K562 (cell line): ENCODE results near the gene CLIC5. TPM values are rescaled to one million over a fixed set of nuclear protein-coding genes. Genes with fewer than 3 reads are reported as not detected.

ENCODE experiments used
- ATAC-seq: fragments of 200-7000 bp; cut with Tn5 transposase; 3 replicates; pipeline ENCODE4 v1.9.1; 2020; ENCODE audit warnings: moderate library complexity
- BruUV-seq: library from RNA; stranded (reverse); fragments of 400-500 nt; replicated peaks from 2 replicates; lab custom pipeline; 2021; lab: Mats Ljungman, UMichigan
- CTCF ChIA-PET: fragments of 300-600 bp; formaldehyde crosslinking; extraction: SDS; loops from one replicate; lab custom pipeline; 2021; ENCODE audit warnings: low intra/inter-chr PET ratio; lab: Yijun Ruan, JAX
- POLR2A ChIA-PET: fragments of 300-600, 350-650 bp; sonication (Branson Sonifier 250); formaldehyde crosslinking; extraction: SDS; loops from one replicate; lab custom pipeline; 2021; ENCODE audit warnings: antibody characterized with exemption, inconsistent platforms; lab: Yijun Ruan, JAX
- DNase-seq, 4 experiments: peaks; one replicate each; pipeline versions ENCODE4 v3.0.0 to v3.0.0-alpha.2; 2011 to 2018; ENCODE audit warnings: low spot score in 3 of 4, mixed read lengths in 3 of 4; ENCODE audit errors: extremely low read depth in 1 of 4
- FAIRE-seq: peaks from 2 replicates; lab custom pipeline; 2011; peaks lifted over from hg19 to GRCh38; lab: Jason Lieb, UNC
- H2AFZ ChIP-seq: 2 replicates; pipeline ENCODE4 v1.6.0; 2011; ENCODE audit warnings: low read depth, low read length, control low read depth, inconsistent platforms
- H3K27ac ChIP-seq: fragments of 200-600 bp; 3 replicates; pipeline ENCODE4 v1.8.0; 2011; ENCODE audit warnings: low read depth, mild to moderate bottlenecking, control low read depth, inconsistent platforms, low read length, moderate library complexity, mixed read lengths; ENCODE audit errors: extremely low read depth
- H3K27me3 ChIP-seq, 2 experiments: fragments of 300-600 bp in 1 of 2; 2 replicates in 1 of 2; 3 replicates in 1 of 2; pipeline versions ENCODE4 v1.6.0 to v1.8.0; 2011; ENCODE audit warnings: inconsistent platforms in 2 of 2, low read length in 2 of 2, mild to moderate bottlenecking in 1 of 2, mixed read lengths in 1 of 2, moderate library complexity in 1 of 2; ENCODE audit not compliant: control insufficient read depth in 2 of 2, insufficient read depth in 2 of 2
- H3K36me3 ChIP-seq: fragments of 300-600 bp; 3 replicates; pipeline ENCODE4 v1.8.0; 2011; ENCODE audit warnings: mild to moderate bottlenecking, low read length, inconsistent platforms; ENCODE audit not compliant: control insufficient read depth, insufficient read depth
- H3K4me1 ChIP-seq, 2 experiments: fragments of 200-600 bp in 1 of 2; replicated peaks in 1 of 2; 2 replicates in 1 of 2; 3 replicates in 1 of 2; pipeline versions ENCODE4 v1.5.1 to v1.8.0; 2011; ENCODE audit warnings: inconsistent platforms in 2 of 2, low read length in 2 of 2, mild to moderate bottlenecking in 1 of 2, mixed read lengths in 1 of 2, moderate library complexity in 1 of 2; ENCODE audit not compliant: control insufficient read depth in 2 of 2, insufficient read depth in 2 of 2
- H3K4me2 ChIP-seq: 2 replicates; pipeline ENCODE4 v1.6.1; 2011; ENCODE audit warnings: low read length, control low read depth, inconsistent platforms, mixed read lengths; ENCODE audit not compliant: insufficient read depth
- H3K4me3 ChIP-seq: fragments of 200-600 bp; sonication (generic), shearing (Covaris generic); 2 replicates; pipeline ENCODE4 v1.5.1; 2016; ENCODE audit warnings: control low read depth, inconsistent platforms
- H3K79me2 ChIP-seq: fragments of 200-600 bp; 3 replicates; pipeline ENCODE4 v1.8.0; 2011; ENCODE audit warnings: low read length, inconsistent platforms; ENCODE audit not compliant: control insufficient read depth, insufficient read depth
- H3K9ac ChIP-seq, 2 experiments: 2 replicates each; pipeline versions ENCODE4 v1.6.0 to v1.6.1; 2011; ENCODE audit warnings: low read depth in 2 of 2, low read length in 2 of 2, control low read depth in 1 of 2, inconsistent platforms in 1 of 2, mild to moderate bottlenecking in 1 of 2, mixed read lengths in 1 of 2; ENCODE audit not compliant: insufficient read depth in 1 of 2
- H3K9me1 ChIP-seq: one replicate; pipeline ENCODE4 v1.6.0; 2011; ENCODE audit warnings: inconsistent platforms, mild to moderate bottlenecking, low read length, moderate library complexity; ENCODE audit not compliant: control insufficient read depth, insufficient read depth
- H3K9me3 ChIP-seq: replicated peaks from 2 replicates; pipeline ENCODE4 v1.5.1; 2011; ENCODE audit warnings: low read depth, low read length, inconsistent platforms; ENCODE audit not compliant: control insufficient read depth, insufficient read depth
- H4K20me1 ChIP-seq: replicated peaks from 2 replicates; pipeline ENCODE4 v1.6.1; 2011; ENCODE audit warnings: low read length, inconsistent platforms, mixed read lengths; ENCODE audit not compliant: control insufficient read depth, insufficient read depth
- BRF2 ChIP-seq: IDR thresholded peaks from 3 replicates; pipeline ENCODE4 v1.6.1; 2011; ENCODE audit warnings: borderline replicate concordance, mild to moderate bottlenecking; ENCODE audit not compliant: insufficient read length, insufficient read depth
- CBX3 ChIP-seq, 2 experiments: IDR thresholded peaks; 1 replicate in 1 of 2; 2 replicates in 1 of 2; pipeline ENCODE4 v1.6.1; 2012; ENCODE audit warnings: inconsistent platforms in 2 of 2, low read length in 2 of 2, borderline replicate concordance in 1 of 2, control low read depth in 1 of 2
- ELK3 ChIP-seq: fragments of 450-650 bp; formaldehyde crosslinking; IDR thresholded peaks from 2 replicates; pipeline ENCODE4 v1.4.0; 2020; ENCODE audit warnings: mild to moderate bottlenecking
- ETV1 ChIP-seq: fragments of 450-650 bp; conservative IDR thresholded peaks from 2 replicates; pipeline ENCODE4 v1.6.1; 2016; ENCODE audit warnings: missing genetic modification characterization, control low read depth, low read depth, missing compliant biosample characterization
- GTF2E2 ChIP-seq: fragments of 200-800 bp; sonication (Bioruptor generic); IDR thresholded peaks from 2 replicates; pipeline ENCODE4 v1.6.1; 2016; ENCODE audit warnings: missing genetic modification characterization, missing compliant biosample characterization
- IRF2 ChIP-seq: sonication (generic); formaldehyde crosslinking; IDR thresholded peaks from 2 replicates; pipeline ENCODE4 v1.8.1; 2022; ENCODE audit warnings: mild to moderate bottlenecking, missing genetic modification reagents
- MXD1 ChIP-seq: fragments of 250-450 bp; sonication (Bioruptor Pico); IDR thresholded peaks from 2 replicates; pipeline ENCODE4 v1.8.0; 2021; ENCODE audit warnings: borderline replicate concordance, mild to moderate bottlenecking, moderate library complexity; ENCODE audit not compliant: poor library complexity, severe bottlenecking
- PTRF ChIP-seq: fragments of 450-650 bp; IDR thresholded peaks from 2 replicates; pipeline ENCODE4 v1.6.1; 2016; ENCODE audit warnings: mild to moderate bottlenecking, missing genetic modification characterization, missing compliant biosample characterization
- SMARCE1 ChIP-seq: fragments of 450-650 bp; IDR thresholded peaks from 2 replicates; pipeline ENCODE4 v1.7.1; 2016; ENCODE audit warnings: mild to moderate bottlenecking
- SNAPC5 ChIP-seq: fragments of 250-450 bp; sonication (Bioruptor Pico); IDR thresholded peaks from 2 replicates; pipeline ENCODE4 v1.8.0; 2021; ENCODE audit warnings: moderate library complexity, mild to moderate bottlenecking, inconsistent platforms
- SP2 ChIP-seq: IDR thresholded peaks from 2 replicates; pipeline ENCODE4 v1.6.1; 2011; ENCODE audit warnings: mild to moderate bottlenecking, low read depth, low read length, moderate library complexity; ENCODE audit not compliant: poor library complexity, severe bottlenecking; ENCODE audit errors: extremely low read depth
- SRF ChIP-seq, 2 experiments: fragments of 250-450, 450-650 bp in 1 of 2; sonication (Bioruptor Pico) in 1 of 2; sonication (generic) in 1 of 2; formaldehyde crosslinking; IDR thresholded peaks; 2 replicates each; pipeline versions ENCODE4 v1.5.0 to v1.5.1; 2020 to 2022; ENCODE audit warnings: mild to moderate bottlenecking in 1 of 2, missing genetic modification reagents in 1 of 2
- ZNF133 ChIP-seq: fragments of 250-450 bp; sonication (Bioruptor Pico); IDR thresholded peaks from 2 replicates; pipeline ENCODE4 v1.4.0; 2020; ENCODE audit warnings: mild to moderate bottlenecking
- ZNF140 ChIP-seq: fragments of 250-450 bp; sonication (Bioruptor Pico); IDR thresholded peaks from 2 replicates; pipeline ENCODE4 v1.8.0; 2021; ENCODE audit warnings: moderate library complexity, mild to moderate bottlenecking, inconsistent platforms
- ZNF431 ChIP-seq: sonication (generic); formaldehyde crosslinking; IDR thresholded peaks from 2 replicates; pipeline ENCODE4 v1.8.0; 2022; ENCODE audit warnings: mild to moderate bottlenecking, missing genetic modification reagents
- ZNF785 ChIP-seq: fragments of 250-450 bp; sonication (Bioruptor Pico); IDR thresholded peaks from 2 replicates; pipeline ENCODE4 v1.4.0; 2020; ENCODE audit warnings: mild to moderate bottlenecking
- WGBS: fragments of 100-300 bp; shearing (Covaris generic); methylation state at CpG from one replicate; pipeline ENCODE4 v1.1.6; 2016; ENCODE audit warnings: low coverage, mixed read lengths; ENCODE audit not compliant: insufficient coverage; ENCODE audit errors: missing lambda C conversion rate; 5-methylcytosine and 5-hydroxymethylcytosine counted together
- in situ Hi-C: fragments of 300-500 bp; cut with MboI; formaldehyde crosslinking; loops from 4 replicates; pipeline ENCODE4 v1.15.0; 2018; ENCODE audit warnings: inconsistent platforms, mixed read lengths
- intact Hi-C: fragments of 100-400 bp; cut with micrococcal nuclease; formaldehyde crosslinking; loops from 2 replicates; pipeline ENCODE4 v1.14.2; 2022
- polyA plus RNA-seq, 8 experiments: library from polyadenylated mRNA; depleted of rRNA in 4 of 8; stranded (reverse) in 5 of 8; unstranded in 3 of 8; fragments of >200 nt; fragmentation: Nextera tagmentation in 2 of 8; fragmentation: Illumina TruSeq in 1 of 8; extraction: Ambion mirVana in 2 of 8; extraction: Trizol in 1 of 8; gene quantifications; 2 replicates each; pipeline versions ENCODE4 v1.2.1 to v1.2.3, GENCODE V29; 2011 to 2014; ENCODE audit warnings: inconsistent platforms in 1 of 8, missing spikeins in 1 of 8
- total RNA-seq, 7 experiments: library from RNA; depleted of rRNA in 6 of 7; stranded (reverse); fragments of >200 nt in 6 of 7; fragmentation: Illumina TruSeq in 2 of 7; extraction: Trizol in 2 of 7; gene quantifications; 2 replicates each; pipeline versions ENCODE4 v1.2.1 to v1.2.3, GENCODE V29; 2011 to 2021; ENCODE audit warnings: low replicate concordance in 1 of 7

The CLIC5 gene
- total and polyA plus RNA-seq, 9 of the 15 experiments (the other 6 are each of a cell fraction or from before 2014, with no cell fraction given): 0.31 TPM; not detected in 8

GRCh38 chr6:45986746-45987274 lies 28.9 kb downstream of the CLIC5 start (continued):
- TF ChIP-seq CBX3 (IDR thresholded peaks at IDR 0.05; ENCODE audit: borderline replicate concordance in 1 of 2, low read length in 2 of 2) (no peak), ZNF133 (CRISPR knock-in tag) (no peak), BRF2 (no peak), PTRF (tag) (no peak)

- in situ Hi-C loops (no loop called here), intact Hi-C loops (no loop called here)
- no TSS peak for BruUV-seq
- 0% methylated on average over 5 of the region's 5 CpGs for WGBS
- Histone ChIP-seq H3K4me1 (no peaks in the 10 kb centered on the region), H3K9me3 (no peaks in the 10 kb centered on the region), H3K79me2 (no peaks in the 10 kb centered on the region), H3K4me3 (no peak overlapping the region), H3K36me3 (no peaks in the 10 kb centered on the region), H2AFZ (no peak overlapping the region), H3K9me1 (no peaks in the 10 kb centered on the region), H3K27ac (no peak overlapping the region), H3K27me3 (no peaks in the 10 kb centered on the region), H3K9ac (no peak overlapping the region), H4K20me1 (no peaks in the 10 kb centered on the region), H3K4me2 (no peak overlapping the region)
- ChIA-PET POLR2A (interaction anchor here (0.6 to 1.6 kb wide), 3 partner anchors 13 to 685 kb away, joined by 3 read pairs; no protein-coding TSS in a partner anchor), CTCF (no interaction called here)
- FAIRE-seq: no peak
- TF ChIP-seq MXD1 (no peak), ETV1 (tag) (no peak), IRF2 (no peak), GTF2E2 (no peak), ZNF785 (CRISPR knock-in tag) (no peak), ELK3 (CRISPR knock-in tag) (no peak), SP2 (no peak), SMARCE1 (no peak), ZNF140 (CRISPR knock-in tag) (no peak), SRF (CRISPR knock-in tag; IDR thresholded peaks at IDR 0.05) (no peak), SNAPC5 (CRISPR knock-in tag) (no peak), ZNF431 (no peak)
- no peak for DNase-seq
- no peak for ATAC-seq
Observed at GRCh38 chr6:45984788-45985425, 30.8 kb downstream of the CLIC5 start.
